Stimulated activated CD4-positive, alpha-beta T cell treated with anti-CD3 and anti-CD28 coated beads, Interleukin-4, amount 100 ng/mL, for 1 hour (primary cell): ENCODE results near the gene APOB.

Experiments used
- DNase-seq: peaks from one replicate; pipeline ENCODE4 v3.0.0-alpha.2; 2020

APOB gene

GRCh38 chr2:21017748-21018276 is 26.1 kb downstream of the APOB start:
- no peak for DNase-seq

- DNase-seq = no peak
Measured at GRCh38 chr2:21015281-21015645, 28.6 kb downstream of the APOB start.

- no peak for DNase-seq
Measured at GRCh38 chr2:21014364-21015280, 29.3 kb downstream of the APOB start.

- DNase-seq = no peak
Measured at GRCh38 chr2:21013043-21013816, 30.6 kb downstream of the APOB start.

GRCh38 chr2:21012557-21012937 is 31.3 kb downstream of the APOB start:
- no peak for DNase-seq

GRCh38 chr2:21011876-21012556 is 31.9 kb downstream of the APOB start:
- no peak for DNase-seq

- DNase-seq = no peak
Measured at GRCh38 chr2:21011453-21011852, 32.4 kb downstream of the APOB start.

GRCh38 chr2:21010813-21011439 is 32.9 kb downstream of the APOB start:
- no peak for DNase-seq

- DNase-seq = no peak
Measured at GRCh38 chr2:21009662-21010225, 34.1 kb downstream of the APOB start.

GRCh38 chr2:21008790-21009661 is 34.8 kb downstream of the APOB start:
- DNase-seq = no peak

- no peak for DNase-seq
Measured at GRCh38 chr2:21008014-21008789, 35.7 kb downstream of the APOB start.

- no peak for DNase-seq
Measured at GRCh38 chr2:21007129-21008013, 36.5 kb downstream of the APOB start.

GRCh38 chr2:21006423-21007128 is 37.3 kb downstream of the APOB start:
- no peak for DNase-seq

GRCh38 chr2:21005700-21006422 is 38.0 kb downstream of the APOB start:
- no peak for DNase-seq

- DNase-seq = no peak
Measured at GRCh38 chr2:21005111-21005699, 38.7 kb downstream of the APOB start.

- DNase-seq = no peak
Measured at GRCh38 chr2:21004181-21004572, 39.7 kb downstream of the APOB start.

GRCh38 chr2:21003572-21004180 is 40.2 kb downstream of the APOB start:
- DNase-seq = no peak
